RWPE1 (cell line): ENCODE data around the gene FAM118A.

Experiments
- CTCF ChIA-PET: fragments of 350-600 bp; sonication (Branson Sonifier 250); formaldehyde crosslinking; extraction: SDS; loops from one replicate; lab custom pipeline; 2021; lab: Yijun Ruan, JAX
- POLR2A ChIA-PET: fragments of 400-600 bp; formaldehyde crosslinking; extraction: SDS; loops from one replicate; lab custom pipeline; 2020; ENCODE audit warnings: antibody characterized with exemption; ENCODE audit not compliant: low non-redundant PET; lab: Yijun Ruan, JAX
- DNase-seq: peaks from one replicate; pipeline ENCODE4 v3.0.0; 2012; ENCODE audit warnings: low spot score
- H3K27ac ChIP-seq: fragments of 450-650 bp; 2 replicates; pipeline ENCODE4 v1.5.1; 2017
- TF ChIP-seq, protein P1 (sequence below): fragments of 450-650 bp; conservative IDR thresholded peaks from 2 replicates; pipeline ENCODE4 v1.5.1; 2017; ENCODE audit warnings: low read depth, mild to moderate bottlenecking

Gene FAM118A

DNA sequence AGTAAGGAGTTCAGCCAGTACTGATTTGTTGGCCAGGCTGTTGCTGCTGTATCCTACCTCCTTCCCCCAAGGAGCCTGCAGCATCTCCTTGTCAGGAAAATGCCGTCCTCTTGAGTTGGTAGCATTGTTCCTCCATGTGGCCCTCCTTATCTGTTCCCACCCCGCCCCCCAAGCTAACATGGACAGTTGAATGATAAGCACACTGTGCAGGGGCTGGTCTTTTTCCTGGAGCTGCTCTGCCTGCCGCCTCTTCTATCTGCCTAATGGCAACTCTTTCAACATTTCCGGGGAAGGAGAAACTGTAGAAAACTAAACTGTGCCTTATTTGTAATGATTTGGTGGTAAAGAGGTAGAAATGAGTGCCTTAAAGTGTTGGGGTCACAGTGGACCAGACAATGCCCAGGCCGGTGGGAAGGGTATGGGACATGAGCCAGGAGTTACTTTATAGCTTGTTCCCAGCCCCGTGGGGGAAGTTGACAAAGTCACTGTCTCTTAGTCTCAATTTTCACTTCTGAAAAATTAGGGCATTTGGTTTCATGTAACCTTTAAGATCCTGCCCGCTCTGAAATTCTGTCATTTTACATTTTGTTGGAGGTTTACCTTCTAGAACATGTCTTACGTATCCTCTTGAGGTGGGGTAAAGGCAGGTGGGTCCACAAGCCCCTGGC lies 4.5 kb downstream of the FAM118A start:
- TF ChIP-seq, protein P1, sequence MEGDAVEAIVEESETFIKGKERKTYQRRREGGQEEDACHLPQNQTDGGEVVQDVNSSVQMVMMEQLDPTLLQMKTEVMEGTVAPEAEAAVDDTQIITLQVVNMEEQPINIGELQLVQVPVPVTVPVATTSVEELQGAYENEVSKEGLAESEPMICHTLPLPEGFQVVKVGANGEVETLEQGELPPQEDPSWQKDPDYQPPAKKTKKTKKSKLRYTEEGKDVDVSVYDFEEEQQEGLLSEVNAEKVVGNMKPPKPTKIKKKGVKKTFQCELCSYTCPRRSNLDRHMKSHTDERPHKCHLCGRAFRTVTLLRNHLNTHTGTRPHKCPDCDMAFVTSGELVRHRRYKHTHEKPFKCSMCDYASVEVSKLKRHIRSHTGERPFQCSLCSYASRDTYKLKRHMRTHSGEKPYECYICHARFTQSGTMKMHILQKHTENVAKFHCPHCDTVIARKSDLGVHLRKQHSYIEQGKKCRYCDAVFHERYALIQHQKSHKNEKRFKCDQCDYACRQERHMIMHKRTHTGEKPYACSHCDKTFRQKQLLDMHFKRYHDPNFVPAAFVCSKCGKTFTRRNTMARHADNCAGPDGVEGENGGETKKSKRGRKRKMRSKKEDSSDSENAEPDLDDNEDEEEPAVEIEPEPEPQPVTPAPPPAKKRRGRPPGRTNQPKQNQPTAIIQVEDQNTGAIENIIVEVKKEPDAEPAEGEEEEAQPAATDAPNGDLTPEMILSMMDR = no peak
- no peak overlapping the region for H3K27ac ChIP-seq
- POLR2A ChIA-PET = no interaction called here
- no peak for DNase-seq
- CTCF ChIA-PET = interaction anchor here (0.6 kb wide), 1 partner anchor 108 kb away, joined by 3 read pairs; no protein-coding TSS in a partner anchor

DNA sequence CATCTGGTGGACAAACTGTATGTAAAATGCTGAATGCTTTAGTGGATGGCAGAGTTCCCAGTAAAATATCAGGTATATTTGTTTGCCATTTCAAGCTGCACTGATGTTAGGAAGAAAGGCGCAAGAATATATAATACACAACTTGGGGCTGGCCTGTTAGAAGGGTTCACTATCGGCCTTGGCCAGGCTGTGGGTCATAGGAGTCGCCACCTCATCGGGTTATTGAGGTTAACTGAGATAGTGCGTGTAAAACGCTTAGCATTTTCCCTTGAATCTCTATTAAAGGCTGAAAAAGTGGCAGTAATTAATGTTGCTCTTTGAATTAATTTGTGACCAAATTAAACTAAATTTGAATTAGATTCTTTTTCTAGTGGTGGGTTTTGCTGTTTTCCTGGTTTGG lies 5.1 kb downstream of the FAM118A start:
- no peak for DNase-seq
- TF ChIP-seq, protein P1 = no peak
- POLR2A ChIA-PET = no interaction called here
- CTCF ChIA-PET = interaction anchor here (0.6 kb wide), 1 partner anchor 108 kb away, joined by 3 read pairs; no protein-coding TSS in a partner anchor
- no peak overlapping the region for H3K27ac ChIP-seq

DNA sequence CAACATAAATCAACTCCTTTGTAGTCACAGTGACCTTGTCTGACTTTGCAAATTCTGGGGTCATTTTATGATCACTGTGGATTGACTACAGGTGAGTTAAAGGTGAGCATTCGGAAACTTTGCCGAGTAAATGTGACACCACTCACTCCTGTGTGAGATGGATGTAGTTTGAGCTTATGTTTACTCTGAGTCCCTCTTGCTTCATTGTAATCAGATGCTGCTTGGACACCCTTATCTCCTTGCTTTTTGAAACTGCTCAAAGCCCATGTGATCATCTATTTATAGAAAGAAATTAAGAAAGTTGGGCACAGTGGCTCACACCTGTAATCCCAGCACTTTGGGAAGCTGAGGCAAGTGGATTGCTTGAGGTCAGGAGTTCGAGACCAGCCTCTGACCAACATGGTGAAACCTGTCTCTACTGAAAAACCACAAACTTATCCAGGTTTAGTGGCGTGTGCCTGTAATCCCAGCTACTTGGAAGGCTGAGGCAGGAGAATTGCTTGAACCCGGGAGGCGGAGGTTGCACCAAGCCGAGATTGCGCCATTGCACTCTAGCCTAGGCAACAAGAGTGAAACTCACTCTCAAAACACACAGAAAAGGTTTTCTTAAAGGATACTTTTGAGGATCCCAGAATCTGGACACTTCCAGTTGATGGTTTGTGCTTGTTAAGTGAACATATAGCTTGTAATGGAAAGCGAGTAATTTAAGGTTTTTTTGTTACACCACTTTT lies 7.2 kb downstream of the FAM118A start:
- POLR2A ChIA-PET = no interaction called here
- peak overlapping the region; percentile 64 for H3K27ac ChIP-seq
- CTCF ChIA-PET = no interaction called here
- TF ChIP-seq, protein P1 = no peak
- no peak for DNase-seq

DNA sequence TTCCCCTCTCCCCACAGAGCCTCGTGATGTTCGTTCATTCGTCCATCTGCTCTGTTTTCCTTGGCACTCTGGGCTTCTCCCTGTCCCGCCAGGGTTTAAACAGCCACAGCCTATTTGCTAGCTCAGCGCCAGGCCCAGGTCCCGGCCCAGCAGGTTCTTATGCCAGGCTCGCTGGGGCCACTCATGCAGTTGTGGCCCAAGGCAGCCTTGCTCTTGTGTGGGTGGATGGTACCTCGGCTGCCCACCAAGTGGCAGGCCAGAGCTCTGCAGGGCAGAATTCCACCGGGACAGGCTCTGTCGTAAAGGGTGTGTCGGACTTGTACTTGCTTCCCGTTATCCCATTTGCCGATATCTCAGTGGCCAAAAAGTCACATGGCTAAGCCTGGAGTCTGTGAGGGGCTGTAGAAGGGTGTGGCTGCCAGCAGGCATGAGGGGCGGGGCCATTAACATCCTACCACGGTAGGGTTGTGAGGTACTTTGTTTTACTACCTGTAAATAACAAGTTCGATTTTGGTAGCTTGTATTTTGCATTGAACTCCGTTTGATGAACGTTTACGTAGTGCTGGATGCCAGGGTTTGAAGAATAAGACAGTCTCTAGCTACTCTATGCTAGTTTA lies 7.9 kb downstream of the FAM118A start:
- H3K27ac ChIP-seq = peak overlapping the region; percentile 64
- POLR2A ChIA-PET = no interaction called here

DNA sequence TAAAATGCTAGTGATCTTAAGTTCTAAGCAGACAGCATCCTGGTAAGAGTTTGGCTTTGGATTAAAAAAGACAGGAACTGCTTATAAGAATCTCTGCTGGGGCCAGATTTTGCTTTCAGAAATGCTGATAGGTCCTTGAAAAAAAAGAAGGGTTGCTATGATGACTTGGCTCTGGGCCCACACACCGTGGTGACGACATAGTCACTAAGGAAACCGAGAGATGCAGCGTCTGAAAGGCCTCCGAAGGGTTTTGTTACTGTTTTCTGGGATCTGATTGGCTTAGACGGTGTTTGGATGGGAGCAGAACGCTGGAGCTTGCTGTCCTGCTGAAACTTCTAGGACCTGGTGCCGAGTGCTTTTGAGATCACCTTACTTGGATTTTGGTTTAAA lies 8.4 kb downstream of the FAM118A start:
- ChIA-PET POLR2A (no interaction called here), CTCF (no interaction called here)
- DNase-seq = peak; percentile 42
- TF ChIP-seq, protein P1 = no peak
- peak overlapping the region; percentile 64; the same call in 1 of the 2 replicates for H3K27ac ChIP-seq

More for the DNA sequence above, 7.9 kb downstream of the FAM118A start:
- TF ChIP-seq, protein P1 = peak; percentile 23; the same call in 1 of the 2 replicates
- CTCF ChIA-PET = no interaction called here
- DNase-seq = no peak

GRCh38 chr22:45318558-45319323 lies 9.0 kb downstream of the FAM118A start:
- CTCF ChIA-PET = no interaction called here
- TF ChIP-seq, protein P1 = no peak
- POLR2A ChIA-PET = no interaction called here
- DNase-seq = no peak
- peak overlapping the region; percentile 51 for H3K27ac ChIP-seq
